Uterus (tissue), 2 donors: ENCODE data around the gene RGS9.

Source experiments
- CTCF ChIP-seq, 4 experiments: fragments of 200-600 bp in 2 of 4; fragments of 450-650 bp in 2 of 4; sonication (generic) in 2 of 4; IDR thresholded peaks; one replicate each; pipeline ENCODE4 v1.5.1; 2016 to 2019; ENCODE audit warnings: antibody characterized with exemption in 4 of 4, mild to moderate bottlenecking in 2 of 4, moderate library complexity in 1 of 4
- POLR2A ChIP-seq, 2 donors: fragments of 450-650 bp; IDR thresholded peaks; one replicate each; pipeline ENCODE4 v1.6.1; 2016; ENCODE audit warnings: antibody characterized with exemption in 2 of 2, mild to moderate bottlenecking in 1 of 2, moderate library complexity in 1 of 2

DNA sequence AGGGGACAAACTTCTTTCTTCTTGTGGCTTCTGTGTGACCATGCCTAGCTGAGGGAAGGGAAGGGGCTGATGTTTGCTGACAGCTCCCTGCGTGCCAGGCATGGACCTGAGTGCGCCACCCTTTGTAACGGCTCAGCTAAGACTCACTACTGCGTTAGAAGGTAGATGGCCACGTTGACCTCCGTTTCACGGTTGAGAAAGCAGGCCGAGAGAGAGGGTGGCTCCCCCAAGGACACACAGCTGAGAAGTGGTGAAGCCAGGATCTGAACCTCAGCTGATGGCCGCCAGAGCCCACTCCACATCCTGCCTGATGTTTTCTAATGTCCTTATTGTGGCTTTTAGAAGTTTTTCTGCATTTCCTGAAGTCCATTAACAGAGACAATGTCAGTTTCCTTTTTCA lies 45.1 kb downstream of the RGS9 start:
- TF ChIP-seq CTCF (IDR thresholded peaks at IDR 0.05) (no peak), POLR2A (IDR thresholded peaks at IDR 0.05) (no peak)
